ENCODE data around the gene CERS5.

DNA sequence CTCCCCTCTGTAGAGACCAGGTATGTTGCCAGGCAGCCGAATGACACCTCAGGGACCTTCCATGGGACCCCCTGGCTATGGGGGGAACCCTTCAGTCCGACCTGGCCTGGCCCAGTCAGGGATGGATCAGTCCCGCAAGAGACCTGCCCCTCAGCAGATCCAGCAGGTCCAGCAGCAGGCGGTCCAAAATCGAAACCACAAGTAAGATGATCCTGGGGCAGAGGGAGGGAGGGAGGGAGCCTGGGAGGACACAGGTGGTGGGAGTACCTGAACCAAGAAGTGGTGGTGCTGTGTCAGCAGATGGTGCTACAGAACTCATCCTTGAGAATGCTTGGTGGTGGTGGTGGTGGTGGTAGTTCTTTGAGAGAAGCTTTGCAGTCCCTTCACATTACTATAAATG is 81.0 kb downstream of the CERS5 start:
- no peak for TF ChIP-seq CTCF (IDR thresholded peaks at IDR 0.05; ENCODE audit: low read length)
- TF ChIP-seq EZH2 (IDR thresholded peaks at IDR 0.05; ENCODE audit: borderline replicate concordance, low read length) = no peak

Measured in OCI-LY1 (cell line).